ENCODE results near the gene GRIFIN.

The GRIFIN gene

GRCh38 chr7:2476298-2476697 lies at the start of gene GRIFIN:
TSS of gene GRIFIN (minus strand) at chr7:2476398. CDS start at chr7:2476383, 15 bp downstream.
- DNase-seq = no peak

- DNase-seq = no peak
Observed at GRCh38 chr7:2524808-2525657, 48.8 kb upstream of the GRIFIN start.

- no peak for DNase-seq
Observed at GRCh38 chr7:2523941-2524807, 48.0 kb upstream of the GRIFIN start.

- no peak for DNase-seq
Observed at GRCh38 chr7:2523461-2523936, 47.3 kb upstream of the GRIFIN start.

- DNase-seq = peak; percentile 91
Observed at GRCh38 chr7:2522780-2523433, 46.7 kb upstream of the GRIFIN start.

GRCh38 chr7:2521952-2522591 lies 45.9 kb upstream of the GRIFIN start:
- no peak for DNase-seq

GRCh38 chr7:2521341-2521745 lies 45.1 kb upstream of the GRIFIN start:
- DNase-seq = no peak

GRCh38 chr7:2520761-2521290 lies 44.6 kb upstream of the GRIFIN start:
- no peak for DNase-seq

GRCh38 chr7:2520131-2520760 lies 44.0 kb upstream of the GRIFIN start:
- DNase-seq = peak; percentile 72

GRCh38 chr7:2519119-2519930 lies 43.1 kb upstream of the GRIFIN start, which contains the start of gene LFNG:
TSS of gene LFNG (plus strand) at chr7:2519774. CDS start at chr7:2519862, 88 bp downstream.
- peak; percentile 97 for DNase-seq

GRCh38 chr7:2518737-2519118 lies 42.5 kb upstream of the GRIFIN start:
- DNase-seq = no peak

GRCh38 chr7:2517678-2518507 lies 41.7 kb upstream of the GRIFIN start:
- DNase-seq = peak; percentile 90

GRCh38 chr7:2517026-2517425 lies 40.8 kb upstream of the GRIFIN start:
- no peak for DNase-seq

GRCh38 chr7:2516194-2516555 lies 40.0 kb upstream of the GRIFIN start:
- no peak for DNase-seq

- no peak for DNase-seq
Observed at GRCh38 chr7:2515424-2516193, 39.4 kb upstream of the GRIFIN start.

- no peak for DNase-seq
Observed at GRCh38 chr7:2514473-2515423, 38.5 kb upstream of the GRIFIN start.

GRCh38 chr7:2513702-2514101 lies 37.5 kb upstream of the GRIFIN start:
- DNase-seq = peak; percentile 94

GRCh38 chr7:2512713-2513112 lies 36.5 kb upstream of the GRIFIN start:
- no peak for DNase-seq

Measured in NCI-H82 (cell line).